ENCODE results near the gene AUTS2.

Gene AUTS2

GRCh38 chr7:70660819-70661191, 1062.5 kb downstream of the AUTS2 start:
- no peak for DNase-seq

GRCh38 chr7:70663680-70664079, 1065.4 kb downstream of the AUTS2 start:
- DNase-seq: no peak

GRCh38 chr7:70665997-70666396, 1067.7 kb downstream of the AUTS2 start:
- DNase-seq: no peak

- no peak for DNase-seq
Observed at GRCh38 chr7:70667406-70667805, 1069.1 kb downstream of the AUTS2 start.

GRCh38 chr7:70668606-70669358, 1070.5 kb downstream of the AUTS2 start:
- DNase-seq: no peak

- no peak for DNase-seq
Observed at GRCh38 chr7:70669854-70670253, 1071.6 kb downstream of the AUTS2 start.

- DNase-seq: no peak
Observed at GRCh38 chr7:70670288-70670687, 1072.0 kb downstream of the AUTS2 start.

GRCh38 chr7:70673778-70674570, 1075.7 kb downstream of the AUTS2 start:
- no peak for DNase-seq

GRCh38 chr7:70674571-70675010, 1076.3 kb downstream of the AUTS2 start:
- no peak for DNase-seq

GRCh38 chr7:70676243-70676642, 1078.0 kb downstream of the AUTS2 start:
- no peak for DNase-seq

GRCh38 chr7:70678621-70679251, 1080.5 kb downstream of the AUTS2 start:
- peak; percentile 15 for DNase-seq

- DNase-seq: no peak
Observed at GRCh38 chr7:70679661-70680060, 1081.4 kb downstream of the AUTS2 start.

GRCh38 chr7:70680306-70680705, 1082.0 kb downstream of the AUTS2 start:
- DNase-seq: no peak

- DNase-seq: no peak
Observed at GRCh38 chr7:70680743-70681468, 1082.6 kb downstream of the AUTS2 start.

GRCh38 chr7:70681469-70682350, 1083.4 kb downstream of the AUTS2 start:
- DNase-seq: no peak

GRCh38 chr7:70684173-70684572, 1085.9 kb downstream of the AUTS2 start:
- no peak for DNase-seq

- DNase-seq: no peak
Observed at GRCh38 chr7:70693321-70693685, 1095.0 kb downstream of the AUTS2 start.

- no peak for DNase-seq
Observed at GRCh38 chr7:70693686-70694433, 1095.6 kb downstream of the AUTS2 start.

- no peak for DNase-seq
Observed at GRCh38 chr7:70694434-70694970, 1096.2 kb downstream of the AUTS2 start.

- no peak for DNase-seq
Observed at GRCh38 chr7:70694971-70695794, 1096.9 kb downstream of the AUTS2 start.

Measured in NK-92 treated with Interleukin-12 subunit alpha and Interleukin-12 subunit beta, amount 100 ng/mL, for 24 hours (cell line).